Ascending aorta (tissue), 2 donors: ENCODE data around the gene RYR1. TPM values are rescaled to one million over a fixed set of nuclear protein-coding genes. Genes with fewer than 3 reads are reported as not detected.

Source experiments
- DNase-seq, 2 donors: peaks; one replicate each; pipeline ENCODE4 v3.0.0-alpha.2; 2019; ENCODE audit warnings: low spot score in 2 of 2
- H3K27ac ChIP-seq, 2 donors: fragments of 200-600 bp; sonication (generic); one replicate each; pipeline ENCODE4 v1.5.1; 2016 to 2017; ENCODE audit warnings: mild to moderate bottlenecking in 1 of 2
- H3K27me3 ChIP-seq: fragments of 200-600 bp; sonication (generic); one replicate; pipeline ENCODE4 v1.5.1; 2017
- H3K36me3 ChIP-seq, 2 donors: fragments of 200-600 bp; sonication (generic); one replicate each; pipeline ENCODE4 v1.5.1; 2016
- H3K4me1 ChIP-seq, 2 donors: fragments of 200-600 bp; sonication (generic); one replicate each; pipeline ENCODE4 v1.5.1; 2016 to 2017; ENCODE audit warnings: mild to moderate bottlenecking in 1 of 2
- H3K4me3 ChIP-seq, 2 donors: fragments of 200-600 bp; sonication (generic); one replicate each; pipeline ENCODE4 v1.5.1; 2016 to 2017; ENCODE audit warnings: mild to moderate bottlenecking in 1 of 2
- H3K9me3 ChIP-seq, 2 donors: fragments of 200-600 bp; sonication (generic); one replicate each; pipeline ENCODE4 v1.5.1; 2016
- intact Hi-C: fragments of 100-400 bp; cut with DNase I; formaldehyde crosslinking; loops from one replicate; pipeline ENCODE4 v1.15.1; 2023
- total RNA-seq: library from RNA; depleted of rRNA; stranded (reverse); fragments of >200 nt; gene quantifications from one replicate; pipeline ENCODE4 v1.1.0, GENCODE V29; 2016
- TF ChIP-seq, protein P1 (sequence below), 3 experiments: fragments of 200-600 bp in 2 of 3; fragments of 450-650 bp in 1 of 3; sonication (generic) in 2 of 3; IDR thresholded peaks; one replicate each; pipeline ENCODE4 v1.5.1; 2016 to 2019; ENCODE audit warnings: antibody characterized with exemption in 3 of 3, mild to moderate bottlenecking in 1 of 3, moderate library complexity in 1 of 3

The RYR1 gene
- total RNA-seq, 1 donor from 2014 or later = 1.5 TPM

DNA sequence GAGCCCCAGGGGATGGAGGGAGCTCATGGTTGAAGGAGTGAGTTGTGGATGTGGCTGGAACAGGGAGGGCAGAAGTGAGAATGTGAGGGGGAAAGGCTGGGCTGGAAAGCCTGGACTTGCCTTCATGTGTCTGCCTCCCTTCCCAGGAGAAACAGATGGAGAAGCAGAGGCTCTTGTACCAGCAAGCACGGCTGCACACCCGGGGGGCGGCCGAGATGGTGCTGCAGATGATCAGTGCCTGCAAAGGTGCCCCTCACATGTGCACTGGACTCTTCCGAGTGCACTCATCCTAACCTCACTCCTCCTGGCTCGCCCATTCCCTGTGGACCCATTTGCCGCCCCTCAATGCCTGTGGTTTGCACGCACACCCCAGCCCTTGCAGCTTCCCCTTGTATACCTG is 101.1 kb downstream of the RYR1 start:
- Histone ChIP-seq H3K36me3 (no peaks in the 10 kb centered on the region), H3K27ac (no peak overlapping the region), H3K27me3 (no peaks in the 10 kb centered on the region), H3K4me1 (peaks cover 0 to 13% of the 10 kb centered on the region in 2 donors), H3K4me3 (no peak overlapping the region), H3K9me3 (peaks cover 0 to 9% of the 10 kb centered on the region in 2 donors)
- TF ChIP-seq, protein P1, sequence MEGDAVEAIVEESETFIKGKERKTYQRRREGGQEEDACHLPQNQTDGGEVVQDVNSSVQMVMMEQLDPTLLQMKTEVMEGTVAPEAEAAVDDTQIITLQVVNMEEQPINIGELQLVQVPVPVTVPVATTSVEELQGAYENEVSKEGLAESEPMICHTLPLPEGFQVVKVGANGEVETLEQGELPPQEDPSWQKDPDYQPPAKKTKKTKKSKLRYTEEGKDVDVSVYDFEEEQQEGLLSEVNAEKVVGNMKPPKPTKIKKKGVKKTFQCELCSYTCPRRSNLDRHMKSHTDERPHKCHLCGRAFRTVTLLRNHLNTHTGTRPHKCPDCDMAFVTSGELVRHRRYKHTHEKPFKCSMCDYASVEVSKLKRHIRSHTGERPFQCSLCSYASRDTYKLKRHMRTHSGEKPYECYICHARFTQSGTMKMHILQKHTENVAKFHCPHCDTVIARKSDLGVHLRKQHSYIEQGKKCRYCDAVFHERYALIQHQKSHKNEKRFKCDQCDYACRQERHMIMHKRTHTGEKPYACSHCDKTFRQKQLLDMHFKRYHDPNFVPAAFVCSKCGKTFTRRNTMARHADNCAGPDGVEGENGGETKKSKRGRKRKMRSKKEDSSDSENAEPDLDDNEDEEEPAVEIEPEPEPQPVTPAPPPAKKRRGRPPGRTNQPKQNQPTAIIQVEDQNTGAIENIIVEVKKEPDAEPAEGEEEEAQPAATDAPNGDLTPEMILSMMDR (IDR thresholded peaks at IDR 0.05) = no peak
- DNase-seq = no peak
- intact Hi-C loops = no loop called here

DNA sequence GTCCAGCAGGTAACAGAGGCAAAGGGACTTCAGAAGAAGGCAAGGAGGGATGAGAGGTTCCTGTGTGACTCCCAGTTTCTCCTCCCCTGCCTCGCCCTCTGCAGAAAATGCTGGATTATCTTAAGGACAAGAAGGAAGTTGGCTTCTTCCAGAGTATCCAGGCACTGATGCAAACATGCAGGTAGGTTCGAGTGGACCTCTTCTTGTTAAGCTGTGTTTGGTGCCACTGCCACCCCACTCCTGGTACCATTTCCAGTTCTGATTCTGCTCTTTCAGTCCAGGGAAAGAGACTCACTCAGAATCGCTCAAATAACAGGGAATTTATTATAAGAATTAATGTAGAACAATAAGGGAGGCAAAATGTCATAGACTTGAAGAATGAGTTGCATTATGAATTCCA is 101.7 kb downstream of the RYR1 start:
- peaks cover 0 to 18% of the 10 kb centered on the region in 2 donors for H3K4me1 ChIP-seq
- H3K36me3 ChIP-seq = no peaks in the 10 kb centered on the region
- TF ChIP-seq, protein P1 (IDR thresholded peaks at IDR 0.05) = no peak
- no peak overlapping the region for H3K4me3 ChIP-seq
- H3K27ac ChIP-seq = no peak overlapping the region
- no peak for DNase-seq
- no peaks in the 10 kb centered on the region for H3K27me3 ChIP-seq
- intact Hi-C loops = no loop called here
- H3K9me3 ChIP-seq = peaks cover 0 to 9% of the 10 kb centered on the region in 2 donors

DNA sequence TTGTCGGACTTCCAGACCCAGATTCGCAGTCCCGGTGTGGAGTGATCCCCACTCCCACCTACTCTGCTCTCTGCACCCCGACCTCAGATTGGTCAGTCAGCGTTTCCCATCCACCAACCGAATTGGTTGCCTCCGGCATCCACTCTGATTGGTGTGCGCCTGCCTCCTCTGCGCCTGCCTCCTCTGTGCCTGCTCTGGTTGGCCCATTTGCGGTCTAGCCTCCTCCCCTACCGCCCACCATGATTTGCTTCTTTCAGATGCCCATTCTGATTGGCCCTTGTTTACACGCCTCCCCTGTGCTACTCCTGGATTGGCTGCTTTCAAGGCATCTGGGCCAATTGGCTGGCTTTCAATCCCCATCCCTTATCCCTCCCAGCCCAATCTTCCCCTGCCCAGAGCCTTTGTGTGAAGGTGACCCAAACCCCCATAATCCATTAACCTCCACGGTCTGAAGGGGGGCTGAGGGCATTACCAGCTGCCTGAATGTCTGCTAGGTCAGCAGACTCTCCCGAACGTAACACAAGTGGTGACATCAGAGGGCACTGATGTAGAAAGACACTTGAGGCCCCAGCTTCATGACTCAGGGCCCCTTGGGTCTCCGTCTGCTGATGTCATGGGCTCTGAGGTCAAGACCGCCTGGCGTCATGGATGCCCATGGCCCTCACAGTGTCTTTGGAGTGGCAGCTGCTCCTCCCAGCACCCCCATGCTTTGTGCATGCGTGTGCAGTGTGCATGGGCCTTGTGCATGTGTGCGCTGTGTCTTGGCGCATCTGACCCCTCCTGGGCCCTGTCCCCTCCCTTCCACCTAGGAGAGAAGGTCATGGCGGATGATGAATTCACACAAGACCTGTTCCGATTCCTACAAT is 103.8 kb downstream of the RYR1 start:
- peaks cover 0 to 18% of the 10 kb centered on the region in 2 donors for H3K4me1 ChIP-seq
- H3K27me3 ChIP-seq = no peaks in the 10 kb centered on the region
- peaks cover 0 to 9% of the 10 kb centered on the region in 2 donors for H3K9me3 ChIP-seq
- H3K36me3 ChIP-seq = no peaks in the 10 kb centered on the region
- intact Hi-C loops = no loop called here
- no peak overlapping the region for H3K27ac ChIP-seq
- H3K4me3 ChIP-seq = no peak overlapping the region
- no peak for DNase-seq
- TF ChIP-seq, protein P1 (IDR thresholded peaks at IDR 0.05) = no peak

DNA sequence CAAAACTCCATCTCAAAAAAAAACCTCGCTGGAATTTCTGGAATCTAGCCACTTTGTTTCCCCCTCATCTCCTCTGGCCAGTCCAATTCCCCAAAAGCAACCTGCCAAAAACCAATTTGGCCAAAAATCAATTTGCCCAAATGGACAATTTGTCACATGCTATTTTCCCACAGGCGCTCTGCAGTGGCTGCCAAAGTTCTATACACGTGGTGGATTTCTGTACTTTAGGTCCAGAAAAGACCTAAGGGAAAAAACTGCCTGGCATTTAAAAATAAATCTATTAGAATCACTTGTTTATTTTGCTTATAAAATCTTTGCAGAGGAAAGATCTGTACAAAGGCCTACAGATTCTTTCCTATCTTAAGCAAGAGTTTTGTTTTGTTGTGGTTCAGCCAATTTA is 104.9 kb downstream of the RYR1 start:
- H3K27me3 ChIP-seq = no peaks in the 10 kb centered on the region
- H3K36me3 ChIP-seq = no peaks in the 10 kb centered on the region
- intact Hi-C loops = no loop called here
- DNase-seq = no peak
- peaks cover 0 to 18% of the 10 kb centered on the region in 2 donors for H3K4me1 ChIP-seq
- no peak overlapping the region for H3K4me3 ChIP-seq
- TF ChIP-seq, protein P1 (IDR thresholded peaks at IDR 0.05) = no peak
- peaks cover 0 to 9% of the 10 kb centered on the region in 2 donors for H3K9me3 ChIP-seq
- peak overlapping the region; percentile 53 to 61 for H3K27ac ChIP-seq

DNA sequence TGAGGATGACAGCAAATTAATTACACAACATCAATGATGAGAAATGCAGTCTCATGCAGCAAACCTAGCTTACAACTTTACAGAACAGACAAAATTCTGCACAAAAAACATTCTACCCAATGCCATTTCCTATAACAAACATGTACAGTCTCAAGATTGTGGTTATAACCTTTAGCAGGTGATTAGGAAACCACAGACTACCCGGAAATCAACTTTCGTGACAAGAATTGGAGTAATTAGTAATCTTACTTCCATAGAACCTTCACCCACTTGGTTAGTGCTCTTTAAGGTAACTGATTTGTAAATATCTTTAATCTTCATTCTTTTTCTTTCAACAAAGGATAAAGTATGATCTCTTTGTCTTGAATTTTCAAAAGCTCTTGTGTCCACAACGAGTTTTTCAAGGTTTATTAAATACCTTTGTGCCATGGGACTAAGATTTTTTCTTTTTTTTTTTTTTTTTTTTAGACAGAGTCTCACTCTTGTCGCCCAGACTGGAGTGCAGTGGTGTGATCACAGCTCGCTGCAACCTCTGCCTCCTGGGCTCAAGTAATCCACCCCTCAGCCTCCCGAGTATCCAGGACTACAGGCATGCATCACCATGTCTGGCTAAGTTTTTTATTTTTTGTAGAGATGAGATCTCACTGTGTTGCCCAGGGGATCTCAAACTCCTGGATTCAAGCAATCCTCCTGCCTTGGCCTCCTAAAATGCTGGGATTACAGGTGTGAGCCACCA is 105.5 kb downstream of the RYR1 start:
- Histone ChIP-seq H3K27me3 (no peaks in the 10 kb centered on the region), H3K9me3 (peaks cover 0 to 9% of the 10 kb centered on the region in 2 donors), H3K4me3 (no peak overlapping the region), H3K27ac (peak overlapping the region; percentile 53 to 61), H3K36me3 (no peaks in the 10 kb centered on the region), H3K4me1 (peaks cover 0 to 18% of the 10 kb centered on the region in 2 donors)
- TF ChIP-seq, protein P1 (IDR thresholded peaks at IDR 0.05) = no peak
- intact Hi-C loops = no loop called here
- no peak for DNase-seq
